A673 (cell line): Measurements from ENCODE around the gene AHRR.

Experiments
- EZH2 ChIP-seq: fragments of 200-600 bp; sonication (generic); IDR thresholded peaks from 2 replicates; pipeline ENCODE4 v1.6.1; 2017; ENCODE audit warnings: borderline replicate concordance, low read depth, mild to moderate bottlenecking, mixed read lengths, antibody characterized with exemption, low read length; ENCODE audit not compliant: poor library complexity, severe bottlenecking
- TF ChIP-seq, protein P1 (sequence below): fragments of 300-800, 200-600 bp; sonication (generic); conservative IDR thresholded peaks from 2 replicates; pipeline ENCODE4 v1.5.1; 2017; ENCODE audit warnings: low read depth, mild to moderate bottlenecking, antibody characterized with exemption, low read length, moderate library complexity, mixed read lengths

DNA sequence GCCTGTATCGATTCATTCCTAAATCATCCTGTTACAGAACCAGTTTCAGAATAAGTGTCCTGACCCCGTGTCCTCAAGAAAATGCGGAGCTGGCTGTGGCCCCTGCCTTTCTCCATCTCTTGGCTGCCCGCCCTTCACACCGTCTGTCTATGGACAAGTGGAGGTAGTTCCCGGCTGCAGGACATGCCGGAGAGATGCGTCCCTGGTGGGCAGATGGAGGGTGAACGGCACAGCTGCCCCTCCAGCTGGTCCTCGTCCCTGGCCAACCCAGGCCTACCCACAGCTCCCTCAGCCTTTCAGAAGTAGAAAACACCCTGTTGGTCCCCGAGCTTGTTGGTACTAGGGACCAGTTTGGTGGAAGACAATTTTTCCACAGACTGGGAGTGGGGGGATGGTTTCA lies 106.7 kb downstream of the AHRR start:
- TF ChIP-seq, protein P1, sequence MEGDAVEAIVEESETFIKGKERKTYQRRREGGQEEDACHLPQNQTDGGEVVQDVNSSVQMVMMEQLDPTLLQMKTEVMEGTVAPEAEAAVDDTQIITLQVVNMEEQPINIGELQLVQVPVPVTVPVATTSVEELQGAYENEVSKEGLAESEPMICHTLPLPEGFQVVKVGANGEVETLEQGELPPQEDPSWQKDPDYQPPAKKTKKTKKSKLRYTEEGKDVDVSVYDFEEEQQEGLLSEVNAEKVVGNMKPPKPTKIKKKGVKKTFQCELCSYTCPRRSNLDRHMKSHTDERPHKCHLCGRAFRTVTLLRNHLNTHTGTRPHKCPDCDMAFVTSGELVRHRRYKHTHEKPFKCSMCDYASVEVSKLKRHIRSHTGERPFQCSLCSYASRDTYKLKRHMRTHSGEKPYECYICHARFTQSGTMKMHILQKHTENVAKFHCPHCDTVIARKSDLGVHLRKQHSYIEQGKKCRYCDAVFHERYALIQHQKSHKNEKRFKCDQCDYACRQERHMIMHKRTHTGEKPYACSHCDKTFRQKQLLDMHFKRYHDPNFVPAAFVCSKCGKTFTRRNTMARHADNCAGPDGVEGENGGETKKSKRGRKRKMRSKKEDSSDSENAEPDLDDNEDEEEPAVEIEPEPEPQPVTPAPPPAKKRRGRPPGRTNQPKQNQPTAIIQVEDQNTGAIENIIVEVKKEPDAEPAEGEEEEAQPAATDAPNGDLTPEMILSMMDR = no peak
- TF ChIP-seq EZH2 = no peak
